ENCODE results near the gene PDE2A. TPM values are rescaled to one million over a fixed set of nuclear protein-coding genes. Genes with fewer than 3 reads are reported as not detected.
"Not testable (repeated sequence)": the region's sequence is repeated elsewhere in the genome, so short reads cannot be mapped to it uniquely, and the experiment has no call there.

PDE2A gene
- total RNA-seq, 6 donors from 2014 or later = 4.7 to 46.1 (median 16.7) TPM

DNA sequence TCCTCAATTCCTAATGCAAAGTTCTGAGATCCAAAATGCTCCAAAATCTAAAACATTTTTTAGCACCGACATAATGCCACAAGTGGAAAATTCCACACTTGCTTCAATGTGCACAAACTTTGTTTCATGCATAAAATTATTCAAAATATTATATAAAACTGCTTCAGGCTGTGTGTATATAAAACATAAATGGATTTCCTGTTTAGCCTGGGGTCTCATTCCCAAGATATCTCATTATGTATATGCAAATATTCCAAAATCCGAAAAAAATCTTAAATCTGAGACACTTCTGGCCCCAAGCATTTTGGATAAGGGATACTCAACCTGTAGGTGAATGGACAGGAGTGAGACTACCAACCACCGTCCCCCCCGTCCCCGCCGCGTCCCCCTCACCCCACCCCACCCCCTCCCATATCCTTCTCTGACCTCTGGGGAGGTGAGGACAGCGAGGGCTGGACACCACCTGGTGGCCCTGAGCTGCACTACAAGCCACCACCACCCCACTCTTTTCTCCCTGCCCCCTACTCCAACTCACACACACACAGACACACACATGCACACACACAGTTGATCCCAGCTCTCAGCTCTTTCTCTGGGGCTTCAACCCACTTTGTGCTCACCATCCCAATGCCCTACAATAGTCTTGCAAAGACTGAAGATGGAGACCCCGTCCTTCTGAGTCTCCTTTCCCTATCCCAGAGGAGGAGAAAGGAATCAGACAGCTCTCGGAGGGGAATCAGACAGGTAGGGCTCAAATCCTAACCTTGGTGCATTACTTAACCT is 101.0 kb downstream of the PDE2A start:
- peak in 1 of 2 donors; percentile 43 for DNase-seq

DNA sequence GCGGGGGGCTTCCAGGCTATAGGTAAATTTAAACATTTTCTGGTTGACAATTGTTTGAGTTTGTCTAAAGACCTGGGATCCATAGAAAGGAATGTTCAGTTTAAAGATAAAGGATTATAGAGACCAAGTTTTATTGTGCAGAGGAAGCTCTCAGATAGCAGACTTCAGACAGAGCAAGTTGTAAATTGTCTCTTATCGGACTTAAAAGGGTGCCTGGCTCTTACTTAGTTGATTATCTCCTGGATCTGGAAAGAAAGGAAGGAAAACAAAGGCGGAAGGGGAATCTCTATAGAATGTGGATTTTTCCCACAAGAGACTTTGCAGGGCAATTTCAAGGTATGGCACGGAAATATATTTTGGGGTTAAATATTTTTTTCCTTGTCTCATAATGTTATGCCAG is 101.7 kb downstream of the PDE2A start:
- not testable (repeated sequence) for H3K27ac ChIP-seq; H3K9me3 ChIP-seq; H3K36me3 ChIP-seq; H3K4me3 ChIP-seq; H3K4me1 ChIP-seq; DNase-seq; ATAC-seq (ENCODE audit: low FRiP score in 2 of 2); H3K27me3 ChIP-seq
- WGBS, 2 donors = 60 to 63% methylated on average over 4 of the region's 4 CpGs

More for the DNA sequence above, 101.0 kb downstream of the PDE2A start:
- 25 to 32% methylated on average over 9 to 10 of the region's 10 CpGs for WGBS, 2 donors
- ATAC-seq (ENCODE audit: low FRiP score in 2 of 2) = peak; percentile 63 to 69
- Histone ChIP-seq H3K4me1 (no peaks in the 10 kb centered on the region), H3K4me3 (no peak overlapping the region), H3K36me3 (no peaks in the 10 kb centered on the region), H3K27me3 (no peaks in the 10 kb centered on the region), H3K9me3 (no peaks in the 10 kb centered on the region), H3K27ac (no peak overlapping the region)
- TF ChIP-seq, protein P1, sequence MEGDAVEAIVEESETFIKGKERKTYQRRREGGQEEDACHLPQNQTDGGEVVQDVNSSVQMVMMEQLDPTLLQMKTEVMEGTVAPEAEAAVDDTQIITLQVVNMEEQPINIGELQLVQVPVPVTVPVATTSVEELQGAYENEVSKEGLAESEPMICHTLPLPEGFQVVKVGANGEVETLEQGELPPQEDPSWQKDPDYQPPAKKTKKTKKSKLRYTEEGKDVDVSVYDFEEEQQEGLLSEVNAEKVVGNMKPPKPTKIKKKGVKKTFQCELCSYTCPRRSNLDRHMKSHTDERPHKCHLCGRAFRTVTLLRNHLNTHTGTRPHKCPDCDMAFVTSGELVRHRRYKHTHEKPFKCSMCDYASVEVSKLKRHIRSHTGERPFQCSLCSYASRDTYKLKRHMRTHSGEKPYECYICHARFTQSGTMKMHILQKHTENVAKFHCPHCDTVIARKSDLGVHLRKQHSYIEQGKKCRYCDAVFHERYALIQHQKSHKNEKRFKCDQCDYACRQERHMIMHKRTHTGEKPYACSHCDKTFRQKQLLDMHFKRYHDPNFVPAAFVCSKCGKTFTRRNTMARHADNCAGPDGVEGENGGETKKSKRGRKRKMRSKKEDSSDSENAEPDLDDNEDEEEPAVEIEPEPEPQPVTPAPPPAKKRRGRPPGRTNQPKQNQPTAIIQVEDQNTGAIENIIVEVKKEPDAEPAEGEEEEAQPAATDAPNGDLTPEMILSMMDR (IDR thresholded peaks at IDR 0.05) = peak; percentile 30 to 70 (median 54)
- no peak for TF ChIP-seq EP300 (IDR thresholded peaks at IDR 0.05)

DNA sequence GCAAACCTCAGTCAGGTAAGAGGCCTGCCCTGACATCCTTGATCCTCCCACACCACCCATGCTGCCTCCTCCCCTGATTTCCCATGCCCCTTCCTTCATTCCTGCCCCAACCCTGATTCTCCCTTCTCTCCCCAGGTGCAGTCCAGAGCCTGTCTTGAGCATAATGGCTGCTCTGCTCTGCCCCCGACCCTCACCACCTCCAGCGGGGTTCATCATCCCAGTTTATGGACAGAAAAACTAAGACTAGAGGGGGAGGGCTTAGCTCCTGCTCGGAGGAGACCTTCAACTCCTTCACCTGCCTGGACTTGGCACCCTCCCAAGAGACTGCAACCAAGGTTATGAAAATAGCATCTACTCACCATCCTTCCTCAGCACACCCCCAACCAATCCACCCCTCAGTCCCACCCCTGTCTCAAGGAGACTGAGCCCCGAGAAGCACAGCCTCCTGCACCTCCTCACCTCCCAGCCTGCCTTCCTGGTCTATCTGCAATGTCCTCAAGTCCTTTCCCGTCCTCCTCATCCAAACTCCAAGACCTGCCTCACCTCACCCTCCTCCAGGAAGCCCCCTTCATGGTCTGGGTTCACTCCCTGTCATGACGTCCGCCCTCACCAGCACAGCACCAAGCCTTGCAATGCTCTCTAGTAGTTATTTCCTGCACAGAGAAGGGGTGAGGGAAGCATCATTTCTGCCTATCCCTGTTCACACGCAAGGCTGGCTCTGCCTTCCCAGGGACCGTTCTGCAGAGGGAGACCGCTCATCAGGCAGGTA is 103.1 kb downstream of the PDE2A start:
- Histone ChIP-seq H3K4me1 (no peaks in the 10 kb centered on the region), H3K4me3 (no peak overlapping the region), H3K9me3 (no peaks in the 10 kb centered on the region), H3K27ac (no peak overlapping the region), H3K36me3 (no peaks in the 10 kb centered on the region), H3K27me3 (no peaks in the 10 kb centered on the region)
- TF ChIP-seq, protein P1 (IDR thresholded peaks at IDR 0.05) = no peak
- no peak for TF ChIP-seq EP300 (IDR thresholded peaks at IDR 0.05)
- no peak for TF ChIP-seq POLR2AphosphoS5 (IDR thresholded peaks at IDR 0.05)
- TF ChIP-seq POLR2A (IDR thresholded peaks at IDR 0.05) = no peak
- ATAC-seq (ENCODE audit: low FRiP score in 2 of 2) = no peak
- DNase-seq = no peak
- WGBS, 2 donors = 85 to 91% methylated on average over 9 of the region's 10 CpGs

DNA sequence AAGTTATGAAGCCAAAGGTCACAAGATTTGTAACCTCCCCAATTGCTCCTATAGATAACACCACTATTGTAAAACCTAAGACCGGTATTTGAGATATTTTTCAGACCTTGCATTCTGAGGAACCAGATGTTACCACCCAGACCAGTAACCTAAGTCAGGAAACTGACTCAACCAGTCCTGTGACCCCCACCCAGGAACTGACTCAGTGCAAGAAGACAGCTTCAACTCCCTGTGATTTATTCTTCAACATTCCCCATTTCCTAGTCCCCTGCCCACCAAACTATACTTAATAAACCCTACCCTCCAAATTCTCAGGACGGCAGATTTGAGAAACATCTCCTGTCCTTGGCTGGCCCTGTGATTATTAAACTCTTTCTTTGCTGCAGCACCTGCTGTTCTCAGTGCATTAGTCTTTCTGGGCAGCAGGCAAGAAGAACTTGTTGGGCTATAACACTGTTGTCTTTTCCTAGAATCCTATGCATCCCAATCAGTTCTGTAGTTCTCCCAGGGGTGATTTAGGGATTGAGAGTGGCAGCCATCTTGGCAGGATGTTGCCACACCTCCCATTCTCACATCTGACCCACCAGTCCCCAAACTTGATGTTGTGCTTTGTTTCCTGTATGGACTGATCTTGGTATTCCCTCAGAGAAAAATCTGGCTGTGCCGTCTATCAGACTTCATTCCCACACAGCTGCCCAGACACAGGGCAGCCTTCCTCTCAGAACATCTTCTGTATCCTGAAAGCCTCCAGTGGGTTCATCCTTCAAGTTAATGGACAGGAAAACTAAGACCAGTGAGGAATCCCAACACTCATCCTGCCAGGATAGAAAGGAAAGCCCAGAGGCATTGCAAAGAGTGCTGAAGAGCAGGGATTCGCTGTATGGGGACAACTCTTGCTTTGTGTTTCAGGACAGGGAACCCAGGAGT is 104.0 kb downstream of the PDE2A start:
- peak in 1 of 2 donors; percentile 40 for DNase-seq
- no peaks in the 10 kb centered on the region for H3K9me3 ChIP-seq
- 39% methylated on average over 4 of the region's 4 CpGs for WGBS, 2 donors
- no peaks in the 10 kb centered on the region for H3K36me3 ChIP-seq
- H3K27ac ChIP-seq = peak overlapping the region in 1 of 4 donors; percentile 39
- H3K27me3 ChIP-seq = no peaks in the 10 kb centered on the region
- ATAC-seq (ENCODE audit: low FRiP score in 2 of 2) = peak in 1 of 2 donors; percentile 68
- TF ChIP-seq, protein P1 (IDR thresholded peaks at IDR 0.05) = no peak
- TF ChIP-seq EP300 (IDR thresholded peaks at IDR 0.05) (peak in 1 of 4 donors; percentile 25), POLR2AphosphoS5 (IDR thresholded peaks at IDR 0.05) (no peak), POLR2A (IDR thresholded peaks at IDR 0.05) (no peak)
- no peak overlapping the region for H3K4me3 ChIP-seq
- H3K4me1 ChIP-seq = no peaks in the 10 kb centered on the region

DNA sequence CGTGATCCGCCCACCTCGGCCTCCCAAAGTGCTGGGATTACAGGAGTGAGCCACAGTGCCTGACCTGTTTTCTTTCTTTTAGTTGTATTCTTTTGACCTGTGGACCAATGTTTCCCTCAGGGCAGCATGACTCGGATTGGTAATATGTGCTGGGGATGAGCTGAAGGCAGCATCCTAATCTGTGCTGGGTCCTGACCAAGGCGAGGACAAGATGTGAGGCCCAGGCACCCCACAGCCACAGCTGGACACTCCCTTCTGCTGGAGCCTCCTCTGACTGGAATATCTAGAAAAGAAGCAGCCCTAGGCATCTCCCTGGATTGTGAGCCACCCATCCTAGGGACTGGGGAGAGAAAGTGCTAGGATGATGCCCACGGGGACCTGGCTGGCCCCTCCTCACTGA is 105.4 kb downstream of the PDE2A start:
- no peaks in the 10 kb centered on the region for H3K27me3 ChIP-seq
- H3K9me3 ChIP-seq = no peaks in the 10 kb centered on the region
- DNase-seq (no peak), ATAC-seq (ENCODE audit: low FRiP score in 2 of 2) (no peak)
- H3K27ac ChIP-seq = no peak overlapping the region
- no peaks in the 10 kb centered on the region for H3K36me3 ChIP-seq
- no peak overlapping the region for H3K4me3 ChIP-seq
- H3K4me1 ChIP-seq = no peaks in the 10 kb centered on the region
- WGBS, 2 donors = 92% methylated on average over 5 to 6 of the region's 6 CpGs
- TF ChIP-seq, protein P1 (IDR thresholded peaks at IDR 0.05) = no peak
- TF ChIP-seq POLR2AphosphoS5 (IDR thresholded peaks at IDR 0.05) = no peak
- TF ChIP-seq POLR2A (IDR thresholded peaks at IDR 0.05) = no peak
- no peak for TF ChIP-seq EP300 (IDR thresholded peaks at IDR 0.05)

Data from upper lobe of left lung (tissue), 6 donors.